Medulla oblongata (tissue), 1 donor: ENCODE measurements around the gene TOP3A.
A peak's percentile ranks its signal among the peaks of the same experiment; 100 is the strongest.

Experiments used
- DNase-seq: peaks from one replicate; pipeline ENCODE4 v3.0.0-alpha.2; 2015; ENCODE audit errors: extremely low spot score

TOP3A gene

DNA sequence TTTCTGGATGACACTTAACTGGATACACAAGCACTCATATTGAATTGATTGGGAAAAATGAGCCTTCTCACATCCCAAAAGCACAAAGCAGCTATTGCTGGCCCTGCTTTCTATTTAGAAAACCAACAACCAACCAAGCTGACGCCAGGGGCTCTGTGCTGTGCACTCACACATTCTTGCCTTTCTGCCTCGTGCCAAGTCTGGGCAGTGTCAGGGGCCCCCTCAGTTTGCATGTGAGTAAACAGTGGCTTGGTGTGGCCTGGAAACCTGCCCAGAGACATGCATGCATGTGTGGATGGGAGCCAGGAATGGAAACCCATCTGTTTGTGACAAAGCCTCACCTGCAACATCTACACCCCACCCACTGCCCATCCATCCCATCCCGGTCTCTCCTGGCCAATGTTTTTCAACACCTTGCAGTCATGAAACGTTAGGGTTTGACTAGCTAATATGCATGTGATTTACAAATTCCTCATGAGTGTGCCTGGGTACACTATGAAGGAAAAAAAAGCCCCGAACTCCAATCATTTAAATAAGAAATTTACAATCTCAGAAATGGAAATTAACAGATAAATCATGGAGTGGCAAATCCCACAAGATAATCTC is 33.9 kb downstream of the TOP3A start:
- no peak for DNase-seq

GRCh38 chr17:18280249-18280648 is 34.5 kb downstream of the TOP3A start:
- DNase-seq, result no peak

GRCh38 chr17:18278867-18279266 is 35.9 kb downstream of the TOP3A start:
- DNase-seq, result no peak

DNA sequence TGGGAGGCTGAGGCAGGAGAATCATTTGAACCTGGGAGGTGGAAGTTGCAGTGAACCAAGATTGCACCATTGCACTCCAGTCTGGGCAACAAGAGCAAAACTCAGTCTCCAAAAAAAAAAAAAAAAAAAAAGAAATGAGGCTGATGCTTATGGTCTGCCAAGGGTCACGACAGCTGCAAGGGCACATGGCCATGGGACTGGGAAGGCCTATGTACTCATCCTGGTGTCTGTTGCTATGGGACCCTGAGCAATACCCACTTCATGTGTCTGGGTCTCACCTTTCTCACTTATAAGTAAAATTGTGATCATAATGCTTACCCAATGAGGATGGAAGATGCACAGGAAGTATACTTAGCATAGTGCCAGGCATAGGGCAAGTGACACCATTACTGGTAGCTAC is 37.7 kb downstream of the TOP3A start:
- DNase-seq, result no peak

DNA sequence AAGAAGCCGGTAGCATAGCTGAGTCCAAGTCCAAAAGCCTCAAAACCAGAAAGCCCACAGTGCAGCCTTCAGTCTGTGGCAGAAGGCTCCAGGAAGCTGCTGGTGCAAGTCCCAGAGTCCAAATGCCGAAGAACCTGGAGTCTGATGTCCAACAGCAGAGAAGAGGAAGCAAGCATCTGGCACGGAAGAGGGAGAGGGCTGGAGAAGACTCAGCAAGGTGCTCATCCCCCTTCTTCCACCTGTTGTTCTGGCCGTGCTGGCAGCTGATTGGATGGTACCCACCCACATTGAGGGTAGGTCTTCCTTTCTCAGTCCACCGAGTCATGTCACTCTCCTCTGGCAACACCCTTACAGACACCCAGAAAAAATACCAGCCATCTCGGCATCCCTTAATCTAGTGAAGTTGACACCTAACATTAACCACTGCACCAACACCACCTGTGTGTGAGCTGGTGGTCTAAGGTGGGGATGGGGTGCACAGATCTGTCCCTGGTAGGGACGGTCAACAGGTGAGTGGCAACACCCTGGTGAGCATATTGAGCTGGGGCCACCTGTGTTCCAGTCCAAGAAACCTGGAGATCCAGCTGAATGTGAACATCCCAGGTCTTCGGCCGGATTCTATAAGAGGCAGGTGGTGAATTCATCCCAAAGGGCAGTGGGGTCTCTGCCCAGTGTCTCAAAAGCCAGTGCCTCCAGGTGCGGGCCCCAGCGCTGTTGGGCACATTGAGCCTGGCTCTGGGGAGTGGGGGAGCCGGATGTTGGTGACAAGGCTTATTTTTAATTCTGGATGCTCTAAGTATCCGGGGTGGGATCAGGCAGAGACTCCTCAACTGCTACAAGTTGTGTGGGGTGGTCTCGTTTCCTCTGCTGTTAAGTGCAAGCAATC is 44.5 kb downstream of the TOP3A start:
- DNase-seq, result no peak

DNA sequence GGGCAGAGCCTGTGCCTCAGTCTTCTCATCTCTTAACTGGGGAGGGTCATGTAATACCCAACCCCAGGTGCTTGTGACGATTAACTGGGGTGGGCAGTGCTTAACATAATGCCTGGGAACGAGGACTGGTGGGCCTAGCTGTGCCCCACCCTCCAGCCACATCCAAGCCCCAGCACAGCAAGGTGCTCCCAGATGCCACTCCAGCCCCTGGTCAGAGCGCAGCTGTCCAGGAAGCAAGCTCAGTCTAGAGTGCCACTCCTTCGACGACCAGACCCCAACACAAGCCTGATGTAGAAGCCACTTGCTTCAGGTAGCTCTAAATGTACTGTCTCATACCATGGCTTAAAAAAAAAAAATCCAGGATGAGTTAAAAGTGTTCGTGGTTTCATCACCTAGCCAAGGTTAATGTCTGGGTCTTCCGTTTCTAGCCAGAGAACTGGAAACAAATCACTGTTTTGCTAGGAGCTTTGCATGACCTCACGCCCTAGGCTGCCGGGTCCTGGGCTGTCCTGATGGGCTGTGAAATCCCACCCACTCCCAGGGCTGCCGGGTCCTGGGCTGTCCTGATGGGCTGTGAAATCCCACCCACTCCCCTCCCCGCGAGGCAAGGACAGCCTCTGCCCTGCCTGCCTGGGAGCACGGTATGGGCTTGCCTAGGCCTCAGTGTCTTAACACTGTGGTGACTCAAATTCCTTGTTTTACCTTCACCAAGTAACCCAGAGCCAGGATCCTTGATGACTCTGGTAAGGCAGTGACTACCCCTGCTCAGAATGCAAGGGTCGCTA is 46.7 kb downstream of the TOP3A start:
- DNase-seq, result no peak

DNA sequence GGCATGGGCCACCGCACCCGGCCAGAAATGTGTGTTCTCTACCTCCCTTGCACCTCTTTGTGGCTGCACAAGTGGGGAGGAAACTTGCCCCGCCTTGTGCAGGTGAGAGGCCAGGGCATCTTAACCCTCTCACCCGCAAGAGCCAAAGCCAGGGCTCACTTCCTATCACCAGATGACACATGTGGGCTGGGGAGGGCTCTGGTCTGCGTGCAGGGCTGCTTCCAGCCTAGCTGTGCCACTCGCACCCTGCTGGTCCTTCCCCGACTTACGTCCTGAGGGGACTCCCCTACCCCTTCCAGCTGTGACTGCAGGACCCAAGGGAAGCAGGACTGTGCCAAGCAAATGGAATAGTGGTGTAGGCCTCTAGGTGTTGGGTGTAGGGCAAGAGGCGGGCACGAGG is 47.4 kb downstream of the TOP3A start:
- DNase-seq, result no peak

GRCh38 chr17:18263885-18264682 is 50.7 kb downstream of the TOP3A start:
- DNase-seq, result no peak

GRCh38 chr17:18262641-18263040 is 52.2 kb downstream of the TOP3A start:
- DNase-seq, result no peak

GRCh38 chr17:18262111-18262510 is 52.7 kb downstream of the TOP3A start:
- DNase-seq, result no peak

GRCh38 chr17:18261659-18262058 is 53.1 kb downstream of the TOP3A start:
- no peak for DNase-seq

DNA sequence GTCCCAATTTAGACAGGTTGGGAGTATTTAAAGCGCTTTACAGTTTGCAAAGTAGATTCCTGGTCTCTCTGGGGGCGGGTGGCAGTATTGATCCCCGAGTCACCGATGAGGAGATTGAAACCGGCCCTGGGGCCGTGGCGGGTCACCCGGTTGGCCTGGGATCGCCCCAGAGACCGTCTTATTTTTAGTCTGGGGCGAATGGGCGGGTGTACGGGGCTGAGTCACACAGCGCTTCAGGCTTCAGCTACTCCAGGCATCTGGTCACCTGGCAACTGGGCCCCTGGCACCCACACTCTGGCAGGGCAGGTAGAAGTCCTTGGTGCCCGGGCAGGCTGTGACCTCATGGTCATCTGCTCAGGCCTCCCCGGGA is 53.7 kb downstream of the TOP3A start:
- DNase-seq, result no peak

- DNase-seq, result peak; percentile 97
Observed at GRCh38 chr17:18260332-18261145, 54.3 kb downstream of the TOP3A start, which contains the start of gene MIEF2. Gene MIEF2, plus strand, starts transcription at chr17:18260662. Its CDS starts 2,059 bp downstream, at chr17:18262721.

DNA sequence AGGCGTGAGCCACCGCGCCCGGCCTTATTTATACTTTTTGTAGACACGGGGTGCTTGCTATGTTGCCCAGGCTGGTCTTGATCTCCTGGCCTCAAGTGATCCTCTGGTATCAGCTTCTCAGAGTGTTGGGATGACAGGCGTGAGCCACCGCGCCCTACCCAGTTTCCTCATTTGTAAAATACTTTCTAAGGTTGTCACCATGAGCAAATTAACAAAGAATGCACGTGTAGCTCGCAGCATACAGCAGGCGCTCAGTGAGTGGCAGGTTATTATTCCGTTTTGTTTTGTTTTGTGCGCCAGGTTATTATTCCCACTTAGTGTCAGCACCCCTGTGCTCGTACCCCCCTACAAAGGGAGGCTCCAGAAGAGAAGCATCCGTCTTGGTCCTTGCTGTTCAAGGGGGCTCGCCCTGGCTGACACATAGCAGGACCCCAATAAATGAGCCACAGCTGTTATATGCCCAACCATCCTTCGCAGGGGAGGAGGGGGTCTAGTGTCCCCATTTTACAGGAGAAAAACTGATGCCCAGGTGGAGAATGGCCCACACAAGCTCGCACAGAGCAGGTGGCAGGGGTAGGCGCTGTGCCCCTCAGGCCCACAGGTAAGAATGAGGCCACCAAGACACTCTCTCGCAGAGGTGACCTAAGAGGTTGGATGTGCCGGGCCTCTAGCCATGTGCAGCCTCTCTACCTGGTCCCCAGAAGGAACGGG is 55.0 kb downstream of the TOP3A start:
- DNase-seq, result no peak

- peak; percentile 75 for DNase-seq
Observed at GRCh38 chr17:18258356-18259038, 56.3 kb downstream of the TOP3A start, which contains the start of gene FLII. Gene FLII, minus strand, starts transcription at chr17:18258738. Its CDS starts 48 bp downstream, at chr17:18258690.

DNA sequence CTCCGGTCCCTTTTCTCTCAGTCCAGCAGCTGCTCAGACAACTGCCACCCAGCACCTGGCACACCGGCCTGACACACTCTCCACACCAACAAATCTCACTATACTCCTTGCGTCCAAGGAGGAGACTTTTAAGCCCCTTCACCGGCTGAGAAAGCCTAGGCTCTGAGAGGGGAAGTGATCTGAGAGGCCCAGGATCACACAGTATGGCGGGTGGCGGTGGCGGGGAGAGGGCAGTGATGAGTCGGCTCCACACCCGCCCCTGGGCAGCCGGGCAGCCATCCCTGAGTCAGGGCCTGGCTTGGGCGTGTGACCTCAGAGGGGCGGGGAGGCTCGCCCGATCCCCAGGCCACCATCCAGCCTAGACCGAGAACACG is 56.8 kb downstream of the TOP3A start:
- DNase-seq, result peak; percentile 78

- DNase-seq, result no peak
Observed at GRCh38 chr17:18257268-18257981, 57.4 kb downstream of the TOP3A start.

- no peak for DNase-seq
Observed at GRCh38 chr17:18256776-18257175, 58.0 kb downstream of the TOP3A start.

GRCh38 chr17:18256351-18256750 is 58.4 kb downstream of the TOP3A start:
- DNase-seq, result no peak
